HG02763 (cell line): ENCODE results near the gene IFNG.

Experiments used
- ATAC-seq: cut with Tn5 transposase; IDR thresholded peaks from one replicate; pipeline ENCODE4 v1.9.1; 2021; ENCODE audit warnings: mild to moderate bottlenecking, moderate library complexity; ENCODE audit not compliant: unreplicated experiment

The IFNG gene

DNA sequence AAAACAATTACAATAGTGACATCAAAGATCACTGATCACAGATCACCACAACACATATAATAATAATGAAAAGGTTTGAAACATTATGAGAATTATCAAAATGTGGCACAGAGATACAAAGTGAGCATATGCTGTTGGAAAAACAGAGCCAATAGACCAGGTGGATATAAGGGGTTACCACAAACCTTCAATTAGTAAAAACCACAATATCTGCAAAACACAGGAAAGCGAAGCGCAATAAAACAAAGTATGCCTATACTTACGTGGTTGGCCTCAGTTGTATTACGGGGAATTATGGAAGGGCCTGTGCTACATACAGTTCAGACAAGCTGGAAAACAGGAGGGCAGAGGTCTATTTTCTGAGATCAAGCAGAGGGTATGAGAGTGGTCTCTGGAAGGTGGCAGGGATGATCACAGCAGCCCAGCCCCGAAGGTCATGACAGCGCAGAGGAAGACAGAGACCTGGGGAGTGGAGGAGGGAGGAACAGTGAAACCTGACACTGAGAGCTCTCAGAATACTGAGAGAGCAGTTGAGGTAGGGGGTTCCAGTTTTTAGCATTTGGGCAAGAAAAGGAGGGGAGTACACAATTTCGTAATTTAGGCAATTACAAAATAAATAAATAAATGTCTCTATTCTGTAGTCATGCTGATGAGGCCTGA, 41.3 kb downstream of the IFNG start:
- no peak for ATAC-seq

DNA sequence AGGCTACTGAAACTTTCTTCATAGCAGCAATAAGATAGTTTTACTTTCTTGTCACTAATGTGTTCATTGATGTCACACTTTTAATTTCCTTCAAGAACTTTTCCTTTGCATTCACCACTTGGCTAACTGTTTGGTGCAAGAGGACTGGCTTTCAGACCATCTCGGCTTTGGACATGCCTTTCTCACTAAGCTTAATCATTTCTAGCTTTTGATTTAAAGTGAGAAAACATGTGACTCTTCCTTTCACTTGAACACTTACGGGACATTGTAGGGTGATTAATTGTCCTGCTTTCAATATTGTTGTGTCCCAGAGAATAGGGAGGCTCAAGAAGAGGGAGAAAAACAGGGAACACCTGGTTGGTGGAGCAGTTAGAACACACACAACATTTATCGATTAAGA, 41.9 kb downstream of the IFNG start:
- ATAC-seq: no peak

DNA sequence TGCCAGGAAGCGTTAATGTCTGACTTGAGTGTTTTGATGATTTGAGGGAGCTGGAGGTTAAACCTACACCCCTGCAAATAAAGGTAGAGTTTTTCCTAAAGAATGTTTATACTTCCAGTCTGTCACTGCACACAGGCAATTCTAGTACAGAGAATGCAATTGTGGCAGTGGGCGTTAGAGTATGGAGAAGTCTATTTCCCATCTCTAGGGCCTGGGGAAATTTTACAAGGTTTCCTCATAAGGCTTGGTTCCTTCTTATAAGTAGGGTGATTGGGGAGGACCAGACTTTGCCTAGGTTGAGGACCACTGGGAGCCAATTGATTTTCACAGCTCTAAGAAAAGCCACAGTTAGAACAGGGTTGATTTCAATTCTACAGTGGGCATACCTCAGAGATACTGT, 44.3 kb downstream of the IFNG start:
- no peak for ATAC-seq

DNA sequence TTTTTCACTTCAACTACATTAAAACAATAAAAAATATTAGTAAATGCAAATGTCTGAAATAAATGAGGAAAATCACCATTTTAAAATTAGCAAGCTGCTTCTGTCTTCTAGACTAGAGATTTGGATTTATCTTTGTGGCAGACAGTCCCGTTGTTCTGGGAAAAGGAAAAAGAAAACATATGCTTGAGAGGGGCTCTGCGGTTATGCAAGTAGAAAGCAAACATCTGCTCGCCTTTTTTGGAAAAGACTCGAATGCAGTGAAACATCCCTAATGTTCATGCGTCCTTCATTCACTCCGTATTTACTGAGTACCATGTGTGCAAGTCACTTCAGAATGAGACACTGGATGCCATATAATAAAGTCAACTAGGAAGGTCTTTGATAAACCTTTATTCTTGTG, 44.9 kb downstream of the IFNG start:
- ATAC-seq: no peak

DNA sequence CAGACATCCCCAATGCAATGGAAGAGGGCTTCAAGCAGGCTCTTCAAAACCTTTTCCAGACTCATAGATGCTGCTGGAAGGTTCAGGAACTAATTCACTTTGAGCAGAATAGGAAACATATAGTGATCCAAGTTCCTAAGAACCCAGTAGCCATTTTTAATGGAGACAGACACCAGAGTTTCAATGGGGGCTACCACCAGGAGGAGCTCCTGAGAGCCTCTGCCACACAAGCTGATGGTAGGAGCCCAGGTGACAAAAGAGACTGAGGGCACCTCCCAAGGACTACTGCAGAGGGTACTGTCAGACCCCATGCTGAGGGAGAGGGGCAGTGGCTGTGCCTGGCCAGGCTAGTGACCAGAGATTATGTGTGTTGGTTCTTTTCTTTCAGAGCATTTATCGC, 45.9 kb downstream of the IFNG start:
- ATAC-seq: no peak

DNA sequence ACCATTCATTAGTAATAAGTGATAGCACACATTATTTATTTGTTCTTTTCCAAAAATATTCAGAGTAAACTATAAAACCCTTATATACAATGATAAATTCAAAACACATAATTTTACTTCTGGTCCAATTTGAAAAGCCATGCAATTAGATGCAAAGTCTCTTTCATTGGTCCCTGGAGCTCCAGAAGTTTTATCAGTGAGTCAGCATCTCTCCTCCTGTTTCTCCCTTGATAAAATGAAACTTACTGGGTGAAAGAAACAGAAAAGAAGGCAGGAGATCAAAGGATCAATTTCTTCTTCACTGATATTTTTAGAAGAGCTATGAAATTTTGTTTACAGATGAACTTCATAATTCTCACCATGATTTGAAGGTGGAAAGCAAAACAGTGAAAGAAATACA, 47.5 kb downstream of the IFNG start:
- ATAC-seq: no peak

DNA sequence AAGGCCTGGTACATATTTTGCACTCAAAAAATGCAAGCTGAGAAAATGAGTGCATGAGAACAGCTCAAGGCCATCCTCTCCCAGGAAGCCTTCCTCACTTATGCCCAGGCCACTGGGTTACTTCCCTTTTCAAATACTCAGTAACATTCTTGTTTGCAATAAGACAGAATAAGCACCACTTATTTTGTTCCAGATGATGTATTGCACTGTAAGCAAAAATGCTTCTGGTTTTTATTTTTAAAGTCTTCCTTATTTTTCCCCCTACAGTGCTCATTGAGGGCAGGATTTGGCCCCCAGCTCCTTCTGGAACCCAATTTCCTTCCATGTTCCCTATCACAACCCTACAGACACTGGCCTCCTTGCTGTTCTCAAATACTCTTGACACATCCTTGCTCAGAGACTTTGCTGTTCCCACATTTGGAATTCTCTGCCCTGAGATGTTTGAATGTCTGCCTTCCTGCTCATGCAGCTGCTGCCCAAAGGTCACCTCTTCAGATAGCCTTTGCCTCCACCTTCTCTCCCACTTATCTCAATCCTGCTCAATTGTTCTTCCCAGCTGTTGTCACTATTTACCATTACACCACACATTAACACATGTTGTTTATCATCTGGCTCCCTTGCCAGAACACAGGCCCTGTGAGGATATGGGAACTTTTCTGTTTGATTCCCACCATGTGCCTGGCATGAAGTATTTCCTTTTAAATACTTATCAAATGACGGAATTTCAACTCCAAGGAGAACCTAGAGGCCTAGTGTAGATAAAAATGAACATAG, 49.9 kb downstream of the IFNG start:
- ATAC-seq: no peak

DNA sequence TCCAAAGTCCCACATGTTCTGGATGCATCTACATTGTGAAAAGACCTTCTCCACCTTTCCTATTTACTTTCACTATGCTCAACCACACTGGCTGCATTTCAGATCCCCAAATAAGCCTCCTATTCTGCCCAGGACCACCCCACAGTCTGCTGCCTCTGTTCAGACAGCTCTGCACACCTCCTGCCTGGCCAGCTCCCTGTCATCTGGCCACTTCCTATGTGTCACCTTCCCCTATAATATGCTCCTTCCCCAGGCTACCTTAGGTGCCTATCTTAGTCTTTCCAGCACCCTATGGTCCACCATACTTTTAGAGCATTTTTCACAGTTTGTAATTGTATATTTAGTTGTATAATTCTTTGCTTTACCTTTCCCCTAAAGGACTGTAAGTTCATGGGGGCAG, 50.5 kb downstream of the IFNG start:
- no peak for ATAC-seq

DNA sequence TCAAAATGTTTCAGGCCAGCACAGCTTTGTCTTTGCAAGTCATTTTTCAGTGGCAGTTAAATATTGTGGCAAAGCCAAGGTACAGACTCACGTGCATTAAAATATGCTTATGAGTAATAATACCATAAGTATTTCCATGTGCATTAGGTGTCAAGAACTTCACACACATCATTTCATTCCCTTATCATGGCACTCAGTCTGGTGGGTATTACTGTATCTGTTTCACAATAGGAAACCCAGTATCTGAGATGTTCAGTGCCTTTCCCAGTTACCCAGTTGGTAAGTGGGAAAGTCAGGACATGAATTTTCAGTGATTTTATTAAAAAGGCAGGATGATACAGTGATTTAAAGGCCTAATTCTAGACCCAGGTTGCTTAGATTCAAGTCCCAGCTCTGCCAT, 52.9 kb downstream of the IFNG start:
- ATAC-seq: no peak

DNA sequence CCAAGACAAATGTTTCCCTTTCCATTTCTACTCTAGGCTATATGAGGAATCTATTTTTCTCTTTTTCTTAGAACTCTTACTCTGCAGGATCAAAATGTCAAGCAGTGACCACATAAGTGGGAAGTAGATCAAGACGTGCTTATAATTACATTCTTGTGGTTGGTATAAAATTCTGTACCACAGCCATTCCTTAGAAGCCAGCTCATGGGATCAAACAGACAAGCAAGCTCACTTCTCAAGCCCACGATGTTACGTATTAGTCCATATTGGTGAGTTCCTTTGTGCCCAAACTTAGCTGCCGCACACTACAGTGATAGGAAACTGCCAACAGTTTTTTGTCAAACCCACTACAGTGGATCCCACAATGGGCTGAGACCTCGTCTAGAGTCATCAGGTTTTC, 53.4 kb downstream of the IFNG start:
- no peak for ATAC-seq
